22Rv1 (cell line): ENCODE measurements around the gene ADNP.

Experiments
- CTCF ChIP-seq: fragments of 450-650 bp; IDR thresholded peaks from 2 replicates; pipeline ENCODE4 v1.5.1; 2017; ENCODE audit warnings: mild to moderate bottlenecking
- ZFX ChIP-seq: fragments of 450-650 bp; IDR thresholded peaks from 2 replicates; pipeline ENCODE4 v1.6.1; 2017; ENCODE audit warnings: antibody characterized with exemption, borderline replicate concordance

GRCh38 chr20:50842821-50843220, 88.4 kb downstream of the ADNP start:
- TF ChIP-seq CTCF (no peak), ZFX (no peak)
